K562 (cell line): ENCODE results near the gene PRC1. TPM values are rescaled to one million over a fixed set of nuclear protein-coding genes. Genes with fewer than 3 reads are reported as not detected.

Source experiments
- ATAC-seq: fragments of 200-7000 bp; cut with Tn5 transposase; 3 replicates; pipeline ENCODE4 v1.9.1; 2020; ENCODE audit warnings: moderate library complexity
- BruUV-seq: library from RNA; stranded (reverse); fragments of 400-500 nt; replicated peaks from 2 replicates; lab custom pipeline; 2021; lab: Mats Ljungman, UMichigan
- CTCF ChIA-PET: fragments of 300-600 bp; formaldehyde crosslinking; extraction: SDS; loops from one replicate; lab custom pipeline; 2021; ENCODE audit warnings: low intra/inter-chr PET ratio; lab: Yijun Ruan, JAX
- POLR2A ChIA-PET: fragments of 300-600, 350-650 bp; sonication (Branson Sonifier 250); formaldehyde crosslinking; extraction: SDS; loops from one replicate; lab custom pipeline; 2021; ENCODE audit warnings: antibody characterized with exemption, inconsistent platforms; lab: Yijun Ruan, JAX
- DNase-seq, 4 experiments: peaks; one replicate each; pipeline versions ENCODE4 v3.0.0 to v3.0.0-alpha.2; 2011 to 2018; ENCODE audit warnings: low spot score in 3 of 4, mixed read lengths in 3 of 4; ENCODE audit errors: extremely low read depth in 1 of 4
- FAIRE-seq: peaks from 2 replicates; lab custom pipeline; 2011; peaks lifted over from hg19 to GRCh38; lab: Jason Lieb, UNC
- H2AFZ ChIP-seq: 2 replicates; pipeline ENCODE4 v1.6.0; 2011; ENCODE audit warnings: low read depth, low read length, control low read depth, inconsistent platforms
- H3K27ac ChIP-seq: fragments of 200-600 bp; 3 replicates; pipeline ENCODE4 v1.8.0; 2011; ENCODE audit warnings: low read depth, mild to moderate bottlenecking, control low read depth, inconsistent platforms, low read length, moderate library complexity, mixed read lengths; ENCODE audit errors: extremely low read depth
- H3K27me3 ChIP-seq, 2 experiments: fragments of 300-600 bp in 1 of 2; 2 replicates in 1 of 2; 3 replicates in 1 of 2; pipeline versions ENCODE4 v1.6.0 to v1.8.0; 2011; ENCODE audit warnings: inconsistent platforms in 2 of 2, low read length in 2 of 2, mild to moderate bottlenecking in 1 of 2, mixed read lengths in 1 of 2, moderate library complexity in 1 of 2; ENCODE audit not compliant: control insufficient read depth in 2 of 2, insufficient read depth in 2 of 2
- H3K36me3 ChIP-seq: fragments of 300-600 bp; 3 replicates; pipeline ENCODE4 v1.8.0; 2011; ENCODE audit warnings: mild to moderate bottlenecking, low read length, inconsistent platforms; ENCODE audit not compliant: control insufficient read depth, insufficient read depth
- H3K4me1 ChIP-seq, 2 experiments: fragments of 200-600 bp in 1 of 2; replicated peaks in 1 of 2; 2 replicates in 1 of 2; 3 replicates in 1 of 2; pipeline versions ENCODE4 v1.5.1 to v1.8.0; 2011; ENCODE audit warnings: inconsistent platforms in 2 of 2, low read length in 2 of 2, mild to moderate bottlenecking in 1 of 2, mixed read lengths in 1 of 2, moderate library complexity in 1 of 2; ENCODE audit not compliant: control insufficient read depth in 2 of 2, insufficient read depth in 2 of 2
- H3K4me2 ChIP-seq: 2 replicates; pipeline ENCODE4 v1.6.1; 2011; ENCODE audit warnings: low read length, control low read depth, inconsistent platforms, mixed read lengths; ENCODE audit not compliant: insufficient read depth
- H3K4me3 ChIP-seq: fragments of 200-600 bp; sonication (generic), shearing (Covaris generic); 2 replicates; pipeline ENCODE4 v1.5.1; 2016; ENCODE audit warnings: control low read depth, inconsistent platforms
- H3K79me2 ChIP-seq: fragments of 200-600 bp; 3 replicates; pipeline ENCODE4 v1.8.0; 2011; ENCODE audit warnings: low read length, inconsistent platforms; ENCODE audit not compliant: control insufficient read depth, insufficient read depth
- H3K9ac ChIP-seq, 2 experiments: 2 replicates each; pipeline versions ENCODE4 v1.6.0 to v1.6.1; 2011; ENCODE audit warnings: low read depth in 2 of 2, low read length in 2 of 2, control low read depth in 1 of 2, inconsistent platforms in 1 of 2, mild to moderate bottlenecking in 1 of 2, mixed read lengths in 1 of 2; ENCODE audit not compliant: insufficient read depth in 1 of 2
- H3K9me1 ChIP-seq: one replicate; pipeline ENCODE4 v1.6.0; 2011; ENCODE audit warnings: inconsistent platforms, mild to moderate bottlenecking, low read length, moderate library complexity; ENCODE audit not compliant: control insufficient read depth, insufficient read depth
- H3K9me3 ChIP-seq: replicated peaks from 2 replicates; pipeline ENCODE4 v1.5.1; 2011; ENCODE audit warnings: low read depth, low read length, inconsistent platforms; ENCODE audit not compliant: control insufficient read depth, insufficient read depth
- H4K20me1 ChIP-seq: replicated peaks from 2 replicates; pipeline ENCODE4 v1.6.1; 2011; ENCODE audit warnings: low read length, inconsistent platforms, mixed read lengths; ENCODE audit not compliant: control insufficient read depth, insufficient read depth
- ATF7 ChIP-seq: fragments of 450-650 bp; IDR thresholded peaks from 2 replicates; pipeline ENCODE4 v1.7.1; 2014; ENCODE audit warnings: mild to moderate bottlenecking, moderate library complexity
- CTBP1 ChIP-seq: fragments of 450-650 bp; IDR thresholded peaks from 2 replicates; pipeline ENCODE4 v1.6.1; 2016; ENCODE audit warnings: borderline replicate concordance
- EGR1 ChIP-seq: fragments of 450-650 bp; conservative IDR thresholded peaks from 2 replicates; pipeline ENCODE4 v1.6.1; 2017; ENCODE audit warnings: mild to moderate bottlenecking
- ELK1 ChIP-seq: sonication (generic); formaldehyde crosslinking; IDR thresholded peaks from 2 replicates; pipeline ENCODE4 v1.8.1; 2022; ENCODE audit warnings: missing genetic modification reagents
- HNRNPH1 ChIP-seq: fragments of 200-400 bp; formaldehyde crosslinking; optimal IDR thresholded peaks from 2 replicates; pipeline ENCODE3; 2017; ENCODE audit warnings: low read depth, mild to moderate bottlenecking, low read length, moderate library complexity
- KAT2B ChIP-seq: IDR thresholded peaks from one replicate; pipeline ENCODE4 v1.6.1; 2012; ENCODE audit warnings: low read depth, mild to moderate bottlenecking, control low read depth, inconsistent platforms, low read length, moderate library complexity
- MYNN ChIP-seq, 2 experiments: sonication (generic); formaldehyde crosslinking in 1 of 2; IDR thresholded peaks; 2 replicates each; pipeline versions ENCODE4 v1.5.0 to v1.6.1; 2016 to 2020; ENCODE audit warnings: antibody characterized with exemption in 1 of 2, missing genetic modification reagents in 1 of 2
- PTTG1 ChIP-seq: fragments of 450-650 bp; IDR thresholded peaks from 2 replicates; pipeline ENCODE4 v1.6.1; 2016; ENCODE audit warnings: low read depth, mild to moderate bottlenecking, missing genetic modification characterization, missing compliant biosample characterization
- TAF7 ChIP-seq: fragments of 450-650 bp; IDR thresholded peaks from 2 replicates; pipeline ENCODE4 v1.6.1; 2016; ENCODE audit warnings: missing genetic modification characterization, missing compliant biosample characterization
- TBP ChIP-seq: optimal IDR thresholded peaks from 2 replicates; pipeline ENCODE3; 2011; ENCODE audit warnings: low read depth, low read length, improper control_type of control experiment
- ZFPM2 ChIP-seq: fragments of 250-450 bp; sonication (Bioruptor Pico); IDR thresholded peaks from 2 replicates; pipeline ENCODE4 v1.5.1; 2022; ENCODE audit warnings: mild to moderate bottlenecking
- ZNF324 ChIP-seq: fragments of 250-450 bp; sonication (Bioruptor Pico); IDR thresholded peaks from 2 replicates; pipeline ENCODE4 v1.4.0; 2020; ENCODE audit warnings: mild to moderate bottlenecking
- ZNF639 ChIP-seq, 2 experiments: fragments of 200-800 bp in 1 of 2; sonication (Bioruptor generic) in 1 of 2; sonication (generic) in 1 of 2; formaldehyde crosslinking in 1 of 2; IDR thresholded peaks in 1 of 2; conservative IDR thresholded peaks in 1 of 2; 2 replicates each; pipeline versions ENCODE4 v1.5.0 to v1.6.1; 2016 to 2020; ENCODE audit warnings: missing compliant biosample characterization in 1 of 2, missing genetic modification characterization in 1 of 2, missing genetic modification reagents in 1 of 2
- WGBS: fragments of 100-300 bp; shearing (Covaris generic); methylation state at CpG from one replicate; pipeline ENCODE4 v1.1.6; 2016; ENCODE audit warnings: low coverage, mixed read lengths; ENCODE audit not compliant: insufficient coverage; ENCODE audit errors: missing lambda C conversion rate; 5-methylcytosine and 5-hydroxymethylcytosine counted together
- in situ Hi-C: fragments of 300-500 bp; cut with MboI; formaldehyde crosslinking; loops from 4 replicates; pipeline ENCODE4 v1.15.0; 2018; ENCODE audit warnings: inconsistent platforms, mixed read lengths
- intact Hi-C: fragments of 100-400 bp; cut with micrococcal nuclease; formaldehyde crosslinking; loops from 2 replicates; pipeline ENCODE4 v1.14.2; 2022
- polyA plus RNA-seq, 8 experiments: library from polyadenylated mRNA; depleted of rRNA in 4 of 8; stranded (reverse) in 5 of 8; unstranded in 3 of 8; fragments of >200 nt; fragmentation: Nextera tagmentation in 2 of 8; fragmentation: Illumina TruSeq in 1 of 8; extraction: Ambion mirVana in 2 of 8; extraction: Trizol in 1 of 8; gene quantifications; 2 replicates each; pipeline versions ENCODE4 v1.2.1 to v1.2.3, GENCODE V29; 2011 to 2014; ENCODE audit warnings: inconsistent platforms in 1 of 8, missing spikeins in 1 of 8
- total RNA-seq, 7 experiments: library from RNA; depleted of rRNA in 6 of 7; stranded (reverse); fragments of >200 nt in 6 of 7; fragmentation: Illumina TruSeq in 2 of 7; extraction: Trizol in 2 of 7; gene quantifications; 2 replicates each; pipeline versions ENCODE4 v1.2.1 to v1.2.3, GENCODE V29; 2011 to 2021; ENCODE audit warnings: low replicate concordance in 1 of 7
- TF ChIP-seq, protein P1 (sequence below): fragments of 250-450 bp; sonication (Bioruptor Pico); IDR thresholded peaks from 2 replicates; pipeline ENCODE4 v1.4.0; 2020
- TF ChIP-seq, protein P2 (sequence below), 2 experiments: fragments of 450-650 bp in 1 of 2; sonication (generic) in 1 of 2; formaldehyde crosslinking in 1 of 2; IDR thresholded peaks in 1 of 2; conservative IDR thresholded peaks in 1 of 2; 2 replicates each; pipeline versions ENCODE4 v1.6.1 to v1.8.1; 2016 to 2023; ENCODE audit warnings: mild to moderate bottlenecking in 2 of 2, moderate library complexity in 2 of 2, inconsistent platforms in 1 of 2, missing genetic modification reagents in 1 of 2

PRC1 gene
- total and polyA plus RNA-seq, 9 of the 15 experiments (the other 6 are each of a cell fraction or from before 2014, with no cell fraction given) = 156 to 391 (median 240) TPM

- TF ChIP-seq EGR1 (no peak), ZNF639 (CRISPR knock-in tag; conservative IDR thresholded peaks at IDR 0.05 in 1 of 2, IDR thresholded peaks at IDR 0.05 in 1 of 2) (peak in 1 of 2 experiments; percentile 32; a peak in 1 of 4 replicates), TBP (no peak)
- TF ChIP-seq, protein P1, sequence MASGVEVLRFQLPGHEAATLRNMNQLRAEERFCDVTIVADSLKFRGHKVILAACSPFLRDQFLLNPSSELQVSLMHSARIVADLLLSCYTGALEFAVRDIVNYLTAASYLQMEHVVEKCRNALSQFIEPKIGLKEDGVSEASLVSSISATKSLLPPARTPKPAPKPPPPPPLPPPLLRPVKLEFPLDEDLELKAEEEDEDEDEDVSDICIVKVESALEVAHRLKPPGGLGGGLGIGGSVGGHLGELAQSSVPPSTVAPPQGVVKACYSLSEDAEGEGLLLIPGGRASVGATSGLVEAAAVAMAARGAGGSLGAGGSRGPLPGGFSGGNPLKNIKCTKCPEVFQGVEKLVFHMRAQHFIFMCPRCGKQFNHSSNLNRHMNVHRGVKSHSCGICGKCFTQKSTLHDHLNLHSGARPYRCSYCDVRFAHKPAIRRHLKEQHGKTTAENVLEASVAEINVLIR = no peak
- TF ChIP-seq, all 486 proteins: peak for 4
Observed at GRCh38 chr15:90988296-90988695, 6.0 kb downstream of the PRC1 start (continued).

- no peak for FAIRE-seq
- peaks cover 41% of the 10 kb centered on the region for H3K36me3 ChIP-seq
- ATAC-seq = no peak
- ChIA-PET POLR2A (interaction anchor here (1.2 to 5.6 kb wide), 6 partner anchors 9 to 55 kb away, joined by 3 to 51 read pairs (median 6); partner anchors contain the start of genes HDDC3 and VPS33B), CTCF (interaction anchor here (1.0 kb wide), 1 partner anchor 664 kb away, joined by 3 read pairs; no protein-coding TSS in a partner anchor)
- H3K4me1 ChIP-seq = peaks cover 28 to 29% of the 10 kb centered on the region in 2 experiments; a peak in 4 of 5 replicates
- H3K4me3 ChIP-seq = no peak overlapping the region
- H3K9me1 ChIP-seq = no peaks in the 10 kb centered on the region
- 55% methylated on average over 7 of the region's 7 CpGs for WGBS
- H3K79me2 ChIP-seq = peaks cover 100% of the 10 kb centered on the region
- no peak overlapping the region for H2AFZ ChIP-seq
- H3K9me3 ChIP-seq = no peaks in the 10 kb centered on the region
- in situ Hi-C loops (no loop called here), intact Hi-C loops (no loop called here)
- no TSS peak for BruUV-seq
- DNase-seq = no peak
- H3K4me2 ChIP-seq = no peak overlapping the region
- H4K20me1 ChIP-seq = peaks cover 9% of the 10 kb centered on the region; the same call in 1 of the 2 replicates
- 0 out of 4 replicates have a peak overlapping the region, but pooled peaks of 1 of the 2 experiments have one; percentile 4 for H3K9ac ChIP-seq
- no peaks in the 10 kb centered on the region for H3K27me3 ChIP-seq
- peak overlapping the region; percentile 6; the same call in 2 of the 3 replicates for H3K27ac ChIP-seq
- TF ChIP-seq ZFPM2 (CRISPR knock-in tag) (no peak), MYNN (IDR thresholded peaks at IDR 0.05) (no peak), MYNN (CRISPR knock-in tag; IDR thresholded peaks at IDR 0.05) (no peak), ATF7 (no peak), PTTG1 (tag) (no peak), HNRNPH1 (no peak), TAF7 (no peak), ELK1 (CRISPR knock-in tag) (no peak), KAT2B (no peak), ZNF324 (CRISPR knock-in tag) (no peak), CTBP1 (no peak)
- TF ChIP-seq, protein P2, sequence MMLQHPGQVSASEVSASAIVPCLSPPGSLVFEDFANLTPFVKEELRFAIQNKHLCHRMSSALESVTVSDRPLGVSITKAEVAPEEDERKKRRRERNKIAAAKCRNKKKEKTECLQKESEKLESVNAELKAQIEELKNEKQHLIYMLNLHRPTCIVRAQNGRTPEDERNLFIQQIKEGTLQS (IDR thresholded peaks at IDR 0.05) = no peak
- TF ChIP-seq, protein P2 (CRISPR knock-in tag; conservative IDR thresholded peaks at IDR 0.05) = no peak
Observed at GRCh38 chr15:90987561-90988141, 6.7 kb downstream of the PRC1 start.
